ENCODE measurements around the gene ZNF385A. TPM values are rescaled to one million over a fixed set of nuclear protein-coding genes. Genes with fewer than 3 reads are reported as not detected.

Gene ZNF385A
- total RNA-seq, 1 experiment from 2014 or later: 5.7 TPM

DNA sequence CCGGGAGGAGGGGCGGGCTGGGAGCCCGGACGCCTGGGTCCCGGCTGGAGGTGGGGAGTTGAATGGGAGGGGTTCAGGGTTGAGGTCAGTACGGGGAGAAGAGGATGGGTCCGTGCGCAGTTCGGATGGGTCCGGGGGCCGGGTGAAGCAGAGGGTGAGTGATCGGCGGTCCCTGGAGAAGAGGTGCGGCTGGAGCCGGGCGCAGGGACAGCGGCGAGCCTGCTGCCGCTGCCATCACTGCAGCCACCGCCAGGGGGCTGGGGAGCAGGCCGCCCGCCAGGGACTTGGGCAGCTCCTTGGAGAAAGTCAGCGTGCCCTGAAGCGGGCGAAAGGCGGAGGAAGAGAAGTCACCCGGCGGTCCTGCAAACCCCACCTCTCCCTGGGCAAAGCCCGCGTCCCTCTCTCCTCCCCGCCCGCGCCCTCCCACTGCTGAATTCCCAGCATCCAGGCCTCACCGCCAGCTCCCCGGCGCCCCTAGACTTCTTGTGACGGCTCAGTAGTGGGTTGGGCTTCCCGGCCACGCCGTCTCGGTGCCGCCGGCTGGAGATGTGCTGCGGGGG, 14.3 kb downstream of the ZNF385A start:
- H4K20me1 ChIP-seq (ENCODE audit: control insufficient read depth, insufficient read depth, insufficient read length): no peaks in the 10 kb centered on the region
- H2AK5ac ChIP-seq (ENCODE audit: insufficient read length, low read length): no peak overlapping the region
- no peaks in the 10 kb centered on the region for H3K79me1 ChIP-seq (ENCODE audit: insufficient read depth, low read depth, low read length, poor library complexity, severe bottlenecking)
- no peak overlapping the region for H3T11ph ChIP-seq (ENCODE audit: low read length)
- no peak overlapping the region for H2BK5ac ChIP-seq (ENCODE audit: insufficient read length, low read length)
- no peak overlapping the region for H3K14ac ChIP-seq (ENCODE audit: insufficient read depth, low read length)
- Mint-ChIP-seq H3K36me3 (ENCODE audit: insufficient read depth in 1 of 3, low read depth in 3 of 3) (peaks cover 4 to 25% (median 15%) of the 10 kb centered on the region in 3 experiments; a peak in 6 of 7 replicates), H3K9me3 (no peaks in the 10 kb centered on the region), H3K27ac (no peak overlapping the region), H3K4me3 (peak overlapping the region; percentile 53 to 68; a peak in 4 of 5 replicates), H3K27me3 (ENCODE audit: low read depth) (peaks cover 41% of the 10 kb centered on the region), H3K4me1 (peaks cover 23 to 24% of the 10 kb centered on the region in 2 experiments)
- H3K18ac ChIP-seq (ENCODE audit: insufficient read length, low read depth, low read length): no peak overlapping the region
- H4K8ac ChIP-seq (replicated peaks; ENCODE audit: insufficient read length, low read depth, low read length): no peak overlapping the region
- peak overlapping the region; percentile 82 for H3K4me2 ChIP-seq (ENCODE audit: insufficient read depth, insufficient read length, low read length)
- H3K9me3 ChIP-seq (ENCODE audit: control insufficient read depth, low read depth, low read length): no peaks in the 10 kb centered on the region
- H3K79me2 ChIP-seq (ENCODE audit: insufficient read depth, low read length): no peaks in the 10 kb centered on the region
- H3K23me2 ChIP-seq (ENCODE audit: insufficient read length, low read depth, low read length, poor library complexity, severe bottlenecking): peaks cover 12% of the 10 kb centered on the region
- H3K27ac ChIP-seq (ENCODE audit: insufficient read length, low read depth, low read length): no peak overlapping the region
- H3K4me1 ChIP-seq (ENCODE audit: insufficient read depth, low read length): no peaks in the 10 kb centered on the region
- peak; percentile 94 for DNase-seq
- no peak overlapping the region for H4K5ac ChIP-seq (ENCODE audit: insufficient read length, low read depth, low read length)
- H2BK20ac ChIP-seq (ENCODE audit: low read depth, low read length, poor library complexity, severe bottlenecking): no peak overlapping the region
- no CpG with 5 or more reads among the region's 44 CpGs for WGBS (ENCODE audit: extremely low coverage, insufficient read length, low lambda C conversion rate)
- H2AFZ ChIP-seq (ENCODE audit: low read length): no peak overlapping the region
- no peak overlapping the region for H3K4ac ChIP-seq (ENCODE audit: low read depth, low read length)
- no peak overlapping the region for H2BK15ac ChIP-seq (ENCODE audit: low read depth, low read length)
- peaks cover 2% of the 10 kb centered on the region; the same call in 1 of the 2 replicates for H3K27me3 ChIP-seq (ENCODE audit: insufficient read depth, low read length)
- no peak overlapping the region for H2BK120ac ChIP-seq (ENCODE audit: low read depth, low read length, poor library complexity, severe bottlenecking)
- TF ChIP-seq, protein P1, sequence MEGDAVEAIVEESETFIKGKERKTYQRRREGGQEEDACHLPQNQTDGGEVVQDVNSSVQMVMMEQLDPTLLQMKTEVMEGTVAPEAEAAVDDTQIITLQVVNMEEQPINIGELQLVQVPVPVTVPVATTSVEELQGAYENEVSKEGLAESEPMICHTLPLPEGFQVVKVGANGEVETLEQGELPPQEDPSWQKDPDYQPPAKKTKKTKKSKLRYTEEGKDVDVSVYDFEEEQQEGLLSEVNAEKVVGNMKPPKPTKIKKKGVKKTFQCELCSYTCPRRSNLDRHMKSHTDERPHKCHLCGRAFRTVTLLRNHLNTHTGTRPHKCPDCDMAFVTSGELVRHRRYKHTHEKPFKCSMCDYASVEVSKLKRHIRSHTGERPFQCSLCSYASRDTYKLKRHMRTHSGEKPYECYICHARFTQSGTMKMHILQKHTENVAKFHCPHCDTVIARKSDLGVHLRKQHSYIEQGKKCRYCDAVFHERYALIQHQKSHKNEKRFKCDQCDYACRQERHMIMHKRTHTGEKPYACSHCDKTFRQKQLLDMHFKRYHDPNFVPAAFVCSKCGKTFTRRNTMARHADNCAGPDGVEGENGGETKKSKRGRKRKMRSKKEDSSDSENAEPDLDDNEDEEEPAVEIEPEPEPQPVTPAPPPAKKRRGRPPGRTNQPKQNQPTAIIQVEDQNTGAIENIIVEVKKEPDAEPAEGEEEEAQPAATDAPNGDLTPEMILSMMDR (conservative IDR thresholded peaks at IDR 0.05): peak; percentile 98
- H3K56ac ChIP-seq (ENCODE audit: insufficient read length, low read depth, low read length): no peak overlapping the region
- no peak overlapping the region for H3K9ac ChIP-seq (ENCODE audit: extremely low read depth, insufficient read length, low read length)
- H3K23ac ChIP-seq (ENCODE audit: insufficient read length, low read depth, low read length): no peak overlapping the region
- no peak overlapping the region for H2BK12ac ChIP-seq (ENCODE audit: insufficient read length, low read depth, low read length)
- no peak overlapping the region for H4K91ac ChIP-seq (ENCODE audit: insufficient read length, low read depth, low read length)
